HK-2 (cell line): Measurements from ENCODE around the gene BPIFA2.
"Not testable (repeated sequence)": the region's sequence is repeated elsewhere in the genome, so short reads cannot be mapped to it uniquely, and the experiment has no call there.

Experiments
- DNase-seq: peaks from one replicate; pipeline ENCODE4 v3.0.0-alpha.2; 2018; ENCODE audit not compliant: unreplicated experiment

Gene BPIFA2

GRCh38 chr20:33167859-33168258 is at the start of gene BPIFA2:
Gene BPIFA2 (plus strand): TSS chr20:33168159. CDS start chr20:33169146, 987 bp downstream.
- DNase-seq: no peak

GRCh38 chr20:33119725-33120720 is 47.9 kb upstream of the BPIFA2 start:
- no peak for DNase-seq

GRCh38 chr20:33120934-33121333 is 47.0 kb upstream of the BPIFA2 start:
- DNase-seq: no peak

- not testable (repeated sequence) for DNase-seq
Observed at GRCh38 chr20:33122297-33122696, 45.7 kb upstream of the BPIFA2 start.

GRCh38 chr20:33124261-33124660 is 43.7 kb upstream of the BPIFA2 start:
- no peak for DNase-seq

GRCh38 chr20:33124994-33125393 is 43.0 kb upstream of the BPIFA2 start:
- DNase-seq: no peak

GRCh38 chr20:33125983-33126382 is 42.0 kb upstream of the BPIFA2 start:
- DNase-seq: no peak

- DNase-seq: no peak
Observed at GRCh38 chr20:33127422-33128097, 40.4 kb upstream of the BPIFA2 start.

GRCh38 chr20:33130568-33131061 is 37.3 kb upstream of the BPIFA2 start:
- no peak for DNase-seq

GRCh38 chr20:33131949-33132473 is 35.9 kb upstream of the BPIFA2 start:
- DNase-seq: no peak

GRCh38 chr20:33132513-33133372 is 35.2 kb upstream of the BPIFA2 start:
- DNase-seq: no peak

GRCh38 chr20:33133373-33133941 is 34.5 kb upstream of the BPIFA2 start:
- DNase-seq: no peak

- DNase-seq: no peak
Observed at GRCh38 chr20:33137195-33137594, 30.8 kb upstream of the BPIFA2 start.

GRCh38 chr20:33139467-33139866 is 28.5 kb upstream of the BPIFA2 start:
- no peak for DNase-seq

- no peak for DNase-seq
Observed at GRCh38 chr20:33145521-33145920, 22.4 kb upstream of the BPIFA2 start.

GRCh38 chr20:33147299-33147698 is 20.7 kb upstream of the BPIFA2 start:
- DNase-seq: no peak

GRCh38 chr20:33148040-33148439 is 19.9 kb upstream of the BPIFA2 start:
- DNase-seq: no peak

GRCh38 chr20:33154252-33154651 is 13.7 kb upstream of the BPIFA2 start:
- no peak for DNase-seq

GRCh38 chr20:33158637-33159385 is 9.1 kb upstream of the BPIFA2 start:
- no peak for DNase-seq

GRCh38 chr20:33159713-33160112 is 8.2 kb upstream of the BPIFA2 start:
- no peak for DNase-seq
